SK-N-SH (cell line): ENCODE measurements around the gene PCK2. TPM values are rescaled to one million over a fixed set of nuclear protein-coding genes. Genes with fewer than 3 reads are reported as not detected.

Experiments
- CTCF ChIA-PET: fragments of 300-600, 350-600 bp; formaldehyde crosslinking; extraction: SDS; loops from one replicate; lab custom pipeline; 2021; lab: Yijun Ruan, JAX
- POLR2A ChIA-PET: fragments of 350-600 bp; sonication (Branson Sonifier 250); formaldehyde crosslinking; extraction: SDS; loops from one replicate; lab custom pipeline; 2020; ENCODE audit warnings: antibody characterized with exemption, inconsistent platforms; lab: Yijun Ruan, JAX
- DNase-seq: peaks from one replicate; pipeline ENCODE4 v3.0.0; 2012
- H2AFZ ChIP-seq: fragments of 200-600 bp; sonication (generic); 2 replicates; pipeline ENCODE4 v1.8.1; 2016; ENCODE audit warnings: antibody characterized with exemption, mild to moderate bottlenecking, low read depth
- H3F3A ChIP-seq: fragments of 200-600 bp; sonication (generic); replicated peaks from 2 replicates; pipeline ENCODE3; 2016; ENCODE audit warnings: antibody characterized with exemption, mild to moderate bottlenecking; ENCODE audit not compliant: insufficient read depth
- H3K27ac ChIP-seq, 2 experiments: fragments of 200-500 bp in 1 of 2; fragments of 200-600 bp in 1 of 2; sonication (Bioruptor generic) in 1 of 2; sonication (generic), shearing (Covaris generic) in 1 of 2; 2 replicates each; pipeline versions ENCODE4 v1.5.1 to v1.6.1; 2014 to 2016; ENCODE audit warnings: low read depth in 2 of 2, inconsistent platforms in 1 of 2, low read length in 1 of 2, mild to moderate bottlenecking in 1 of 2, mixed read lengths in 1 of 2
- H3K27me3 ChIP-seq: fragments of 200-600 bp; sonication (generic), shearing (Covaris generic); 2 replicates; pipeline ENCODE4 v1.6.1; 2016; ENCODE audit warnings: mixed run types; ENCODE audit not compliant: insufficient read depth
- H3K36me3 ChIP-seq, 2 experiments: fragments of 200-500 bp in 1 of 2; fragments of 200-600 bp in 1 of 2; sonication (Bioruptor generic) in 1 of 2; sonication (generic) in 1 of 2; replicated peaks in 1 of 2; 2 replicates each; pipeline versions ENCODE3 to v1.5.1; 2014 to 2016; ENCODE audit warnings: low read length in 1 of 2, mild to moderate bottlenecking in 1 of 2; ENCODE audit not compliant: insufficient read depth in 2 of 2, control insufficient read depth in 1 of 2
- H3K4me1 ChIP-seq, 2 experiments: fragments of 200-500 bp in 1 of 2; fragments of 200-600 bp in 1 of 2; sonication (Bioruptor generic) in 1 of 2; sonication (generic), shearing (Covaris generic) in 1 of 2; 2 replicates each; pipeline versions ENCODE4 v1.5.1 to v1.6.1; 2014 to 2016; ENCODE audit warnings: low read depth in 1 of 2, low read length in 1 of 2, mixed run types in 1 of 2; ENCODE audit not compliant: insufficient read depth in 2 of 2, control insufficient read depth in 1 of 2
- H3K4me2 ChIP-seq: fragments of 200-600 bp; sonication (generic), shearing (Covaris generic); 2 replicates; pipeline ENCODE4 v1.6.1; 2017; ENCODE audit warnings: mixed run types
- H3K4me3 ChIP-seq, 2 experiments: fragments of 200-500 bp in 1 of 2; fragments of 200-600 bp in 1 of 2; sonication (Bioruptor generic) in 1 of 2; sonication (generic), shearing (Covaris generic) in 1 of 2; 2 replicates each; pipeline versions ENCODE4 v1.5.1 to v1.8.1; 2014 to 2016; ENCODE audit warnings: low read depth in 2 of 2, inconsistent platforms in 1 of 2, low read length in 1 of 2, mild to moderate bottlenecking in 1 of 2, mixed read lengths in 1 of 2, moderate library complexity in 1 of 2
- H3K79me2 ChIP-seq: fragments of 200-600 bp; sonication (generic); 2 replicates; pipeline ENCODE4 v1.8.1; 2017; ENCODE audit warnings: mild to moderate bottlenecking; ENCODE audit not compliant: insufficient read depth
- H3K9ac ChIP-seq: fragments of 200-600 bp; sonication (generic); 2 replicates; pipeline ENCODE4 v1.6.1; 2017; ENCODE audit warnings: mixed run types
- H3K9me2 ChIP-seq: fragments of 200-600 bp; sonication (generic); 2 replicates; pipeline ENCODE4 v1.6.1; 2017; ENCODE audit warnings: mixed run types
- H3K9me3 ChIP-seq: fragments of 200-600 bp; sonication (generic); 2 replicates; pipeline ENCODE4 v1.6.1; 2017; ENCODE audit warnings: mixed run types, mild to moderate bottlenecking, moderate library complexity
- H4K20me1 ChIP-seq: fragments of 200-600 bp; sonication (generic); 2 replicates; pipeline ENCODE4 v1.6.1; 2017; ENCODE audit warnings: mild to moderate bottlenecking, mixed run types; ENCODE audit not compliant: insufficient read depth
- CHD2 ChIP-seq: fragments of 150-350 bp; IDR thresholded peaks from 2 replicates; pipeline ENCODE4 v1.6.1; 2018; ENCODE audit warnings: low read length; ENCODE audit not compliant: partially characterized antibody
- ELF1 ChIP-seq: IDR thresholded peaks from 2 replicates; pipeline ENCODE4 v1.4.0; 2012
- EZH2phosphoT487 ChIP-seq: fragments of 200-600 bp; sonication (generic); IDR thresholded peaks from 2 replicates; pipeline ENCODE4 v1.6.1; 2017; ENCODE audit warnings: low read depth, mixed run types, mild to moderate bottlenecking, antibody characterized with exemption, moderate library complexity, borderline replicate concordance
- GATA2 ChIP-seq: sonication (generic); formaldehyde crosslinking; IDR thresholded peaks from 2 replicates; pipeline ENCODE4 v1.5.0; 2020; ENCODE audit warnings: mild to moderate bottlenecking, missing genetic modification reagents
- JUND ChIP-seq: IDR thresholded peaks from 2 replicates; pipeline ENCODE4 v1.4.0; 2012
- PBX3 ChIP-seq: IDR thresholded peaks from 2 replicates; pipeline ENCODE4; 2012
- POLR2AphosphoS5 ChIP-seq: IDR thresholded peaks from 2 replicates; pipeline ENCODE4 v1.6.1; 2012; ENCODE audit warnings: low read depth, low read length
- TCF12 ChIP-seq: IDR thresholded peaks from 2 replicates; pipeline ENCODE4 v1.4.0; 2012
- YY1 ChIP-seq: IDR thresholded peaks from 2 replicates; pipeline ENCODE4 v1.4.0; 2012; ENCODE audit warnings: low read depth, mild to moderate bottlenecking
- ZBTB33 ChIP-seq: IDR thresholded peaks from 2 replicates; pipeline ENCODE4 v1.4.0; 2012; ENCODE audit warnings: low read depth, borderline replicate concordance
- WGBS: methylation state at CpG from one replicate; pipeline ENCODE4 v1.1.6; 2017; ENCODE audit warnings: low lambda C conversion rate; 5-methylcytosine and 5-hydroxymethylcytosine counted together
- polyA plus RNA-seq, 3 experiments: library from polyadenylated mRNA; depleted of rRNA; stranded (reverse); fragments of >200 nt; gene quantifications; 2 replicates each; pipeline ENCODE4 v1.2.3, GENCODE V29; 2012
- TF ChIP-seq, protein P1 (sequence below): IDR thresholded peaks from 2 replicates; pipeline ENCODE4 v1.4.0; 2012; ENCODE audit warnings: low read depth, borderline replicate concordance
- TF ChIP-seq, protein P2 (sequence below): fragments of 200-600 bp; sonication (generic); IDR thresholded peaks from 2 replicates; pipeline ENCODE4 v1.6.1; 2017; ENCODE audit warnings: antibody characterized with exemption, mild to moderate bottlenecking, moderate library complexity

PCK2 gene
- polyA plus RNA-seq, 1 of the 3 experiments (the other 2 are of a cell fraction): 16.6 TPM

GRCh38 chr14:24084440-24084839, 9.7 kb upstream of the PCK2 start:
- Histone ChIP-seq H3K9ac (no peak overlapping the region), H3K27ac (no peak overlapping the region), H3F3A (no peaks in the 10 kb centered on the region), H3K4me2 (no peak overlapping the region), H3K79me2 (no peaks in the 10 kb centered on the region), H3K9me3 (no peaks in the 10 kb centered on the region), H3K36me3 (no peaks in the 10 kb centered on the region), H3K4me1 (peaks cover 0 to 22% of the 10 kb centered on the region in 2 experiments; a peak in 1 of 4 replicates), H3K27me3 (0 out of 2 replicates have a peak, but pooled peaks cover 5% of the 10 kb centered on the region), H3K9me2 (no peaks in the 10 kb centered on the region), H3K4me3 (no peak overlapping the region), H2AFZ (no peak overlapping the region), H4K20me1 (no peaks in the 10 kb centered on the region)
- ChIA-PET CTCF (interaction anchor here (0.9 to 42.8 kb wide), 3 partner anchors 16 to 31 kb away, joined by 3 to 1159 read pairs (median 284); partner anchors contain the start of gene PCK2), POLR2A (interaction anchor here (1.5 kb wide), 1 partner anchor 9 kb away, joined by 4 read pairs; the partner anchor contains the start of gene PCK2)
- WGBS: 74% methylated on average over 2 of the region's 2 CpGs
- no peak for DNase-seq
- no peak for TF ChIP-seq POLR2AphosphoS5
- TF ChIP-seq ZBTB33: no peak
- TF ChIP-seq JUND: no peak
- TF ChIP-seq ELF1: no peak
- TF ChIP-seq YY1: no peak
- TF ChIP-seq, protein P1, sequence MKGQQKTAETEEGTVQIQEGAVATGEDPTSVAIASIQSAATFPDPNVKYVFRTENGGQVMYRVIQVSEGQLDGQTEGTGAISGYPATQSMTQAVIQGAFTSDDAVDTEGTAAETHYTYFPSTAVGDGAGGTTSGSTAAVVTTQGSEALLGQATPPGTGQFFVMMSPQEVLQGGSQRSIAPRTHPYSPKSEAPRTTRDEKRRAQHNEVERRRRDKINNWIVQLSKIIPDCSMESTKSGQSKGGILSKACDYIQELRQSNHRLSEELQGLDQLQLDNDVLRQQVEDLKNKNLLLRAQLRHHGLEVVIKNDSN: no peak
- TF ChIP-seq TCF12: no peak
- no peak for TF ChIP-seq CHD2
- no peak for TF ChIP-seq EZH2phosphoT487
- no peak for TF ChIP-seq PBX3
- TF ChIP-seq, protein P2, sequence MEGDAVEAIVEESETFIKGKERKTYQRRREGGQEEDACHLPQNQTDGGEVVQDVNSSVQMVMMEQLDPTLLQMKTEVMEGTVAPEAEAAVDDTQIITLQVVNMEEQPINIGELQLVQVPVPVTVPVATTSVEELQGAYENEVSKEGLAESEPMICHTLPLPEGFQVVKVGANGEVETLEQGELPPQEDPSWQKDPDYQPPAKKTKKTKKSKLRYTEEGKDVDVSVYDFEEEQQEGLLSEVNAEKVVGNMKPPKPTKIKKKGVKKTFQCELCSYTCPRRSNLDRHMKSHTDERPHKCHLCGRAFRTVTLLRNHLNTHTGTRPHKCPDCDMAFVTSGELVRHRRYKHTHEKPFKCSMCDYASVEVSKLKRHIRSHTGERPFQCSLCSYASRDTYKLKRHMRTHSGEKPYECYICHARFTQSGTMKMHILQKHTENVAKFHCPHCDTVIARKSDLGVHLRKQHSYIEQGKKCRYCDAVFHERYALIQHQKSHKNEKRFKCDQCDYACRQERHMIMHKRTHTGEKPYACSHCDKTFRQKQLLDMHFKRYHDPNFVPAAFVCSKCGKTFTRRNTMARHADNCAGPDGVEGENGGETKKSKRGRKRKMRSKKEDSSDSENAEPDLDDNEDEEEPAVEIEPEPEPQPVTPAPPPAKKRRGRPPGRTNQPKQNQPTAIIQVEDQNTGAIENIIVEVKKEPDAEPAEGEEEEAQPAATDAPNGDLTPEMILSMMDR: no peak
- TF ChIP-seq GATA2 (CRISPR knock-in tag): no peak
